ENCODE measurements around the gene TSPAN15. TPM values are rescaled to one million over a fixed set of nuclear protein-coding genes. Genes with fewer than 3 reads are reported as not detected.

The TSPAN15 gene
- total RNA-seq, 2 experiments from 2014 or later = 0.58 to 1.2 TPM

DNA sequence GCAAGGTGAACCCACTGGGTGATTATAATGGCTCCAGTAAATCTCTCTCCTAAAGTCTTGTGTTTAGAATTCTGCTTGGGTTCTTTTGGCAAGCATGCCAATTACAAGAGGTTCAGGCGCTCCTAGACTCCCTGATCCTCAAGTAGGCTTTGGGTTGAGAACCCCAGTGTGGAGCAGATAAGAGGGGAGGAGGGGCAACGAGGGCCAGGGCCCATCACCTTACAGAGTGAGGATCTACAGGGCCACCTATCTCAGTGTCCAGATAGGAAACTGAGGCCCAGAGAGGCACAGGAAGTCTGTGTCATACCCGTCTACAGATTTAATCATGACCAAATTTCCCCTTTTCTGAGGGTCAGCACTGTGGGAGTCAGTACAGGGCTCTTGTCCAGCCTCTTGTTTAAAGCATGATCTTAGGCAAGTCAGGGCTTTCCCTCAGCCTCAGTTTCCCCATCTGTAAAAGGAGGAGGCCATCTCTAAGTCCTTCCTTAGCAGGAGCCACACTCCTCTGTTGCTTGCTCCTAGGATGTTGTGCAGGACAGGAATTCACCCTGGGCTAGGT lies 39.0 kb upstream of the TSPAN15 start:
- no peaks in the 10 kb centered on the region for H3K9me3 Mint-ChIP-seq
- peaks cover 1% of the 10 kb centered on the region for H3K27me3 Mint-ChIP-seq
- H3K4me1 Mint-ChIP-seq (ENCODE audit: low read depth) = peaks cover 22% of the 10 kb centered on the region
- CTCF ChIA-PET = interaction anchor here (1.1 to 2.7 kb wide), 2 partner anchors 11 to 89 kb away, joined by 3 to 11 read pairs; no protein-coding TSS in a partner anchor
- H3K27ac Mint-ChIP-seq = no peak overlapping the region
- no peaks in the 10 kb centered on the region for H3K36me3 Mint-ChIP-seq (ENCODE audit: low read depth)
- H3K4me3 Mint-ChIP-seq = no peak overlapping the region
- POLR2A ChIA-PET = no interaction called here
- intact Hi-C loops (cut with micrococcal nuclease) = no loop called here
- no peak for ATAC-seq
- DNase-seq = no peak
- TF ChIP-seq, protein P1, sequence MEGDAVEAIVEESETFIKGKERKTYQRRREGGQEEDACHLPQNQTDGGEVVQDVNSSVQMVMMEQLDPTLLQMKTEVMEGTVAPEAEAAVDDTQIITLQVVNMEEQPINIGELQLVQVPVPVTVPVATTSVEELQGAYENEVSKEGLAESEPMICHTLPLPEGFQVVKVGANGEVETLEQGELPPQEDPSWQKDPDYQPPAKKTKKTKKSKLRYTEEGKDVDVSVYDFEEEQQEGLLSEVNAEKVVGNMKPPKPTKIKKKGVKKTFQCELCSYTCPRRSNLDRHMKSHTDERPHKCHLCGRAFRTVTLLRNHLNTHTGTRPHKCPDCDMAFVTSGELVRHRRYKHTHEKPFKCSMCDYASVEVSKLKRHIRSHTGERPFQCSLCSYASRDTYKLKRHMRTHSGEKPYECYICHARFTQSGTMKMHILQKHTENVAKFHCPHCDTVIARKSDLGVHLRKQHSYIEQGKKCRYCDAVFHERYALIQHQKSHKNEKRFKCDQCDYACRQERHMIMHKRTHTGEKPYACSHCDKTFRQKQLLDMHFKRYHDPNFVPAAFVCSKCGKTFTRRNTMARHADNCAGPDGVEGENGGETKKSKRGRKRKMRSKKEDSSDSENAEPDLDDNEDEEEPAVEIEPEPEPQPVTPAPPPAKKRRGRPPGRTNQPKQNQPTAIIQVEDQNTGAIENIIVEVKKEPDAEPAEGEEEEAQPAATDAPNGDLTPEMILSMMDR (IDR thresholded peaks at IDR 0.05) = no peak

DNA sequence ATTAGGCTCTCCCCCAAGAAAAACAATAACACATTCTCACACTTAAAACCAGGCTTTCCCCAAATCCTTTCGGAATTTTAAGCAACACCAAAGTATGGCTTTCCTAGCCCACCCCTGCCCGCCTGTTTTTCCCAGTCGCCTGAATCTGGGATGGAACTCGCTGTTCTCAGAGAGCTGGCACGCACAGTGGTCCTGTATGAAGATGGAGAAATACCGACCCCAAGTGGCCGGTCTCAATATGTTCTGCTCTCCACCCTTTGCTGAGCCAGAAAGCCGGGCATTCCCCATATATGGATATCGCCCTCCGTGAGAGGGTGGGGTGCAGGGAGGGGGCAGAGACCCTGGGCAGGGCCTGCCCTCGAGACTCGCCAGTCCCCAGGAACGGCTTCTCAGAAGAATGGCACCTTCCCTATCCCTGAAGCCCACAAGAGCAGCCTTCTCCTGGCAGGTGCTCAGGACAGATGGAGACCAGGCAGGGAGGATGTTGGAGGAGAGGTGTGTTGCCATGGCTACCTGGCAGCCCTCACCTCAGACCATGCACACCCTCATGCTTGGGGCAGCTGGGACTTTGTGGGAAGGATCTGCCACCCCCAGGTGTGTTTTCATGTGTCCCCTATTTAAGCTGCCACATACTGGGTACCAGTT lies 37.9 kb upstream of the TSPAN15 start:
- Mint-ChIP-seq H3K27ac (no peak overlapping the region), H3K9me3 (no peaks in the 10 kb centered on the region), H3K4me3 (no peak overlapping the region), H3K4me1 (ENCODE audit: low read depth) (peaks cover 14% of the 10 kb centered on the region), H3K27me3 (peaks cover 1% of the 10 kb centered on the region), H3K36me3 (ENCODE audit: low read depth) (no peaks in the 10 kb centered on the region)
- intact Hi-C loops (cut with micrococcal nuclease) = no loop called here
- POLR2A ChIA-PET = no interaction called here
- peak; percentile 67 for DNase-seq
- ATAC-seq = no peak
- CTCF ChIA-PET = interaction anchor here (0.5 to 2.7 kb wide), 5 partner anchors 10 to 209 kb away, joined by 3 to 11 read pairs (median 4); no protein-coding TSS in a partner anchor
- TF ChIP-seq, protein P1 (IDR thresholded peaks at IDR 0.05) = peak; percentile 59

DNA sequence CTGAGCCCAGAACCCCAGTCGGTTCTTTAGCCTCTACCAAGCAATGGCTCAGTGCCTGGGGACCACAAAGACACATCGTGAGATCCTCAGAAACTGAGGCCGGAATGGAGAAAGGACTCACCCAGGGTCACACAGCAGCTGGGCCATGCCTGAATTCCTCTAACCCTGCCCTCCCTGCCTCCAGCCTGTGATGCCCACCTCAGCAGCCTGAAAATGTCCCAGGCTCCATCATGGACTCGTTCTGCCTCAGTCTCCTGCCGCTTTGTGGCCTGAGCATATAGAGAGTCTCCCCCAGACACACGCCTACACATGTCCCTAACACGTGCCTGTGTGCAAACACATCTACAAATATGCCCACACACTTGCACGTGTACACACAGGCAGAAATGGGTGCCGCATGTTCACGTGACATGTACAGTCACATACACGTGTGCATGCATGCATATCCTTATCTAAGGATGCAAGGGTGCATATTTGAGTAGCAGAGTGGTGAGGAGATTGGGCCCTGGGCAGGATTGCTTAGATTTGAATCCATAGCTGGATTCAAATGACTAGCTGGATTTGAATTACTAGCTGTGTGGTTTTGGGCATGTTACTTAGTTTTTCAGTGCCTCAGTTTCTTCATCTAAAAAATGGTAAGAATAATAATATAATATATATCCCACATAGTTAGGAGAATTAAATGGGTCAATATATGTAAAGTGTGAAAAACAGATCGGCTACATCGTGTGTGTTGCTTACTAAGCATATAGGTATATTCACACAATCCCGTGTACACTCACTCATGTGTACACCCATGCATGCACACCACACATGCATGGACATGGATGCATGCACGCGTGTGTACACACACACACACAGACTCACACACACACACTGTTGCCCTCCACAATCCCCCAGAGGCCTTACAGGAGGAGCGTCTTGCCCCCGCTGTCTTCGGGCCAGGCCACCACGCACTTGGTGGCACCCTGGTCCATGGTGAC lies 36.9 kb upstream of the TSPAN15 start:
- intact Hi-C loops (cut with micrococcal nuclease) = no loop called here
- Mint-ChIP-seq H3K36me3 (ENCODE audit: low read depth) (no peaks in the 10 kb centered on the region), H3K27me3 (peaks cover 1% of the 10 kb centered on the region), H3K4me3 (no peak overlapping the region), H3K27ac (no peak overlapping the region), H3K4me1 (ENCODE audit: low read depth) (peaks cover 9% of the 10 kb centered on the region), H3K9me3 (no peaks in the 10 kb centered on the region)
- DNase-seq (no peak), ATAC-seq (no peak)
- ChIA-PET POLR2A (no interaction called here), CTCF (interaction anchor here (0.5 to 2.7 kb wide), 2 partner anchors 9 to 177 kb away, joined by 3 to 11 read pairs; no protein-coding TSS in a partner anchor)
- TF ChIP-seq, protein P1 (IDR thresholded peaks at IDR 0.05) = no peak

DNA sequence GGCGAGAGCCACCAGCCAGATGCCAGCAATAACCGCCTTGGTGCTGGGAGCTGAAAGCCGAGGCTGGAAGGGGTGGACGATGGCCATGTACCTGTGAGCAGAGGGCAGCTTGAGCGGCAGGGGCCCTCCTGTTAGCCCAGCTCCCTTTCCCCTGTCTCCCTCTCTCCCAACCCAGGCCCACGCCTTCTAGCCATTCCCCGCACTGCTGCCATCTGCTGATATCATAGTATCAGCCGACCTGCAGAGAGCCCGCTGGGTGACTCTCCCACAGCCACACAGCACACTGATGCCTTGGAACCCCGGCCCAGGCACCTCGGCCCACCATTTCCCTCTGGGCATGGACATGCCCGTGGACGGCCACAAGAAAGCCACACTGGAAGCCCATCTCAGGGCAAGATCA lies 36.2 kb upstream of the TSPAN15 start:
- no peaks in the 10 kb centered on the region for H3K9me3 Mint-ChIP-seq
- TF ChIP-seq, protein P1 (IDR thresholded peaks at IDR 0.05) = no peak
- no peak for ATAC-seq
- peaks cover 1% of the 10 kb centered on the region for H3K27me3 Mint-ChIP-seq
- intact Hi-C loops (cut with micrococcal nuclease) = no loop called here
- no peaks in the 10 kb centered on the region for H3K36me3 Mint-ChIP-seq (ENCODE audit: low read depth)
- peaks cover 5% of the 10 kb centered on the region for H3K4me1 Mint-ChIP-seq (ENCODE audit: low read depth)
- ChIA-PET CTCF (interaction anchor here (2.7 kb wide), 1 partner anchor 8 kb away, joined by 11 read pairs; no protein-coding TSS in a partner anchor), POLR2A (no interaction called here)
- no peak for DNase-seq
- no peak overlapping the region for H3K27ac Mint-ChIP-seq
- H3K4me3 Mint-ChIP-seq = no peak overlapping the region
